Mucosa of stomach (tissue), 1 donor: Measurements from ENCODE around the gene LENG1.
"Not testable (repeated sequence)": the region's sequence is repeated elsewhere in the genome, so short reads cannot be mapped to it uniquely, and the experiment has no call there.

Experiments
- H3K27me3 ChIP-seq: one replicate; pipeline ENCODE4 v1.7.0; 2013; ENCODE audit warnings: mild to moderate bottlenecking, low read length; ENCODE audit not compliant: control insufficient read depth, insufficient read depth
- H3K36me3 ChIP-seq: one replicate; pipeline ENCODE4 v1.7.0; 2013; ENCODE audit warnings: low read length; ENCODE audit not compliant: control insufficient read depth, insufficient read depth
- H3K4me1 ChIP-seq: one replicate; pipeline ENCODE4 v1.7.0; 2013; ENCODE audit warnings: mild to moderate bottlenecking, low read length; ENCODE audit not compliant: control insufficient read depth, insufficient read depth
- H3K4me3 ChIP-seq: one replicate; pipeline ENCODE4 v1.7.0; 2013; ENCODE audit warnings: low read length
- H3K9ac ChIP-seq: one replicate; pipeline ENCODE4 v1.7.0; 2013; ENCODE audit warnings: mild to moderate bottlenecking, low read length, moderate library complexity
- H3K9me3 ChIP-seq: one replicate; pipeline ENCODE4 v1.7.0; 2013; ENCODE audit warnings: mild to moderate bottlenecking, low read length, moderate library complexity; ENCODE audit not compliant: control insufficient read depth
- donor health status: Pancreatic carcinoma.

The LENG1 gene

DNA sequence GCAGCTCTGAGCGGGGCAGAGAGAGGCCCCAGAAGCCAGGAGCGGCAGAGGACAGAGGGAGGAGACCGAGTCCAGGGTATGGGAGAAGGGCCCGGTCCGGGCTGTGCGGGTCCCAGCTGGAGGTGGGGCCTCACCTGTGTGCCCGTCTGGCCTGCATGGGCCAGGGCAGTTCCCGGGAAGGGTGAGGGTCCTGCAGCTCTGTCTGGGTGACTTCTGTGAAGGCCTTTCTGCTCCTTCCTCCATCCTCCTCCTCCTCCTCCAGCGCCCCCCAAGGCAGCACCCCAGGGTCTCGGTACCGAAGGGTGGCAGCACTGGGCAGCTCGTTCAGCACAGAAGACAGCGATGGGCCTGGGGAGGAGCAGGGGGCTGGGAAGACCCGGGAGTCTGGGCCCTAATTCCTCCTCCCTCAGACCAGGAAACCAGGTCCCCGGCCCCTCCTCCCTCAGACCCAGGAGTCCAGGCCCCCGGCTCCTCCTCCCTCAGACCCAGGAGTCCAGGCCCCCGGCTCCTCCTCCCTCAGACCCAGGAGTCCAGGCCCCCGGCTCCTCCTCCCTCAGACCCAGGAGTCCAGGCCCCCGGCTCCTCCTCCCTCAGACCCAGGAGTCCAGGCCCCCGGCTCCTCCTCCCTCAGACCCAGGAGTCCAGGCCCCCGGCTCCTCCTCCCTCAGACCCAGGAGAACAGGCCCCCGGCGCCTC is 12.4 kb upstream of the LENG1 start:
- H3K9ac ChIP-seq: peak overlapping the region; percentile 85

DNA sequence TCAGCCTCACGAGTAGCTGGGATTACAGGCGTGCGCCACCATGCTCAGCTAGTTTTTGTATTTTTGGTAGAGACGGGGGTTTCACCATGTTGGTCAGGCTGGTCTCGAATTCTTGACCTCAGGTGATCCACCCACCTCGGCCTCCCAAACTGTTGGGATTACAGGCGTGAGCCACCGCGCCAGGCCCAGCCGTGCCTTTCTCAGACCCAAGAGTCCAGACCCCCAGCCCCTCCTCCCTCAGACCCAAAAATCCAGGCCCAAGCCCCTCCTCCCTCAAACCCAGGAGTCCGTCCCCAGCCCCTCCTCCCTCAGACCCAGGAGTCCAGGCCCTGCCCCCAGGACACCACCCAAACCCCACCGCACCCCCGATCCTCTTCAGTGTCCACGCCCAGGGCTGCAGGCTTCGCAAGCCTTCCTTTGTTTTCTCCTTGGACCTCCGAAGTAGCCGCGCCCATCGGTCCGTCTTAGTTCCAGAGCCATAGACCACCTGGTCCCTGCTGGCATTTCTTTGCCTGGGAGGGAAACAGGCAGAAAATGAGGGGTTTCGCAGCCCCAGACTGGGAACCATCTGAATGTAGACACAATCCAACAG is 9.7 kb upstream of the LENG1 start:
- Histone ChIP-seq H3K27me3 (no peaks in the 10 kb centered on the region), H3K4me1 (peaks cover 20% of the 10 kb centered on the region), H3K36me3 (no peaks in the 10 kb centered on the region), H3K9ac (no peak overlapping the region), H3K9me3 (no peaks in the 10 kb centered on the region), H3K4me3 (no peak overlapping the region)

More for the DNA sequence above, 12.4 kb upstream of the LENG1 start:
- not testable (repeated sequence) for H3K36me3 ChIP-seq, H3K4me3 ChIP-seq, H3K9me3 ChIP-seq, H3K27me3 ChIP-seq
- H3K4me1 ChIP-seq: peaks cover 10% of the 10 kb centered on the region

DNA sequence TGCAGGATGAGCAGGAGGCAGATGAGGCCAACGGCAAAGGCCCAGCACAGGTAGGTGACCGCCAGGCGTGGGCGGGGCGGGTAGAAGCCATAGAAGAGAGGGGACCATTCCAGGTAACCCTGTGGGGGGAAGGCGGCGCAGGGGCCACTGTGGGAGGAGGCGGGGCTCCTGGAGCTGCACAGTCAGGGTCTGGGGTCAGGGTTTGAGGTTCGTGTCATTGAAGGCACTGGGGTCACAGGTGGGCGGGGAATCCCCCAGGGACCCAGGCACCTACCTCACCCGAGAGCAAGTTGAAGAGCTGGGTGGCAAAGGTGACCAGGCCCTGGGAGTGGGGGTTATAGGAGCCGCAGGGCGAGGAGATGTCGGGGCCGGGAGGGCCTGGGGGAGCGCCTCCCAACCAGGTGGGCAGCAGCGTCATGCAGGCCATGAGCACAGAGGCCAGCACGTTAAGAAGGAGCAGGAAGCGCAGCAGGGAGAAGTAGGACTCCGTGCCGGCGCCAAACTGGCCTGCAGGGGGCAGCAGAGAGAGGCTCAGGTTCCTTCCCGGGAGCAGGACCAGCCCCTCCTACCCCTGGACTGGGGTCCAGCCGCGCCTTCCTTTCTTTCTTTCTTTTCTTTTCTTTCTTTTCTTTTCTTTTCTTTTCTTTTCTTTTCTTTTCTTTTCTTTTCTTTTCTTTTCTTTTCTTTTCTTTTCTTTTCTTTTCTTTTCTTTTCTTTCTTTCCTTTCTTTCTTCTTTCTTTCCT is 8.8 kb upstream of the LENG1 start:
- no peak overlapping the region for H3K4me3 ChIP-seq
- H3K4me1 ChIP-seq: peaks cover 19% of the 10 kb centered on the region
- H3K9ac ChIP-seq: no peak overlapping the region
- no peaks in the 10 kb centered on the region for H3K9me3 ChIP-seq
- H3K36me3 ChIP-seq: no peaks in the 10 kb centered on the region
- H3K27me3 ChIP-seq: no peaks in the 10 kb centered on the region

DNA sequence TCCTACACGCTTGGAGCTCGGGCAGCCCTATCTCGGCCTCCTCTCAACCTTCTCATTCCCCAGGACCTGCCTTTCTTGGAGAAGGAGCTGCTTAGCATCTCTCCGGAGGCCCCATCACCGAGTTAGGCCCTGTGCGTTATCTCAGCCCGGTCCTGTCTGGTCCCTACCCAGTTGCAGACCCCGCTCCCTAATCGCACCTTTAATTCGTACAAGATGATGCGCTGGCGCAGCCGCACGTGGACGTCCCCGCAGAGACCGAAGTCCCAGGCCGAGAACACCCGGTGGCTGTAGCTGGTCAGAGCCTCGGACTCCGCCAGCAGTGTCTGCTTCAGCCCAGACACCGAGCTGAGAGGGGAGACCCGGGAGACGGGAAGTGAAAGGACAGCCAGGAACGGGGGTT is 5.7 kb upstream of the LENG1 start:
- no peaks in the 10 kb centered on the region for H3K9me3 ChIP-seq
- no peaks in the 10 kb centered on the region for H3K36me3 ChIP-seq
- H3K27me3 ChIP-seq: no peaks in the 10 kb centered on the region
- H3K9ac ChIP-seq: no peak overlapping the region
- no peak overlapping the region for H3K4me3 ChIP-seq
- peaks cover 37% of the 10 kb centered on the region for H3K4me1 ChIP-seq

DNA sequence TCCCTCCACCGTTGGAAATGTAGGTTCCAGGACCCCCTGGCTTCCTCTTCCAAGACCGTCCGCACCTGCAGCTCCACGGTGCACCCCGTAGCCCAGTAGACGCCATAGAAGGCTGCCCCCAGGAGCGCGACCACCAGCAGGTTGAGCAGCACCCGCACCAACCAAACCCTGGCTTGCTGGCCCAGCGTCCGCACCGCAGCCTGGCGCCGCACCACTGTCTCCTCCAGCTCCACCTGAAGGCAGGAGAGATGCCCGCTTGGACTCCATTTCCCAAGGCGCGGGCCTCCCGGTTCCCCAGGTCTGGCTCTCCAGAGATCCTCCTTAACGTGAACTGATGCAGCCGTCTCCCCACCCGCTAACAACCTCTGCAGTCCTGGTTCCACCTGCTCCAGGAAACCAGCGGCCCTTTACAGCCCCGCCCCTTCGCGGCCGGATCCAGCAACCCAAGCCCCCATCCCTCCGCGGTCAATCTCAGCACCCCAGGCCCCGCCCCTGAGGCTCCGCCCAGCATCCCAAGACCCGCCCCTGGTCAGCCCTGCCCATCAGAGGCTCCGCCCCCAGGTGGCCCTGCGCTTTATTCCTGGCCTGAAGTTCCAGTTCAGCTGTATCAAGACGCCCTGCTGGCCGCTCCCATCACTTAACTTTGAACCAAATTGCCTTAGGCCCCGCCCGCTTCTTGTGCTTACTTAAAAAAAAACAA is 5.0 kb upstream of the LENG1 start:
- no peak overlapping the region for H3K4me3 ChIP-seq
- peaks cover 39% of the 10 kb centered on the region for H3K4me1 ChIP-seq
- no peak overlapping the region for H3K9ac ChIP-seq
- H3K27me3 ChIP-seq: no peaks in the 10 kb centered on the region
- H3K36me3 ChIP-seq: no peaks in the 10 kb centered on the region
- H3K9me3 ChIP-seq: no peaks in the 10 kb centered on the region

DNA sequence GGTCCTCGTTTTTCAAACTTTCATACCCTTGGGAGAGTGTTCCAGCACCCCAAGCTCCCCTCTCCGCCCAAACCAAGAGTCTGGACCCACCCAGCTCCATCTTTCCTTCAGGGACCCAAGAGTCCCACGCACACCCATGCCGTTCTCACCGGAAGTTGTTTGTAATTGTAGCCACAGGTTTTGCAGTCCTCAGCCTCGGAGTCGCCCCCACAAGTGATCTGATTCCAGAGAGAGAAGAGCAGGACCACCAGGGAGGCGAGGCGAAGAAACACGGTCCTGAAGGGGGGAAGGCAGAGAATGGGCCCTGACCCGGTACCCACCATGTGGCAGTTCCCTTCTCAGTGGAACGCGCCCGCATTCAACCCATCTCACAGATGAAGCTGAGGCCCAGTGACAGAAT is 3.4 kb upstream of the LENG1 start:
- no peaks in the 10 kb centered on the region for H3K9me3 ChIP-seq
- peaks cover 45% of the 10 kb centered on the region for H3K4me1 ChIP-seq
- H3K4me3 ChIP-seq: no peak overlapping the region
- H3K9ac ChIP-seq: no peak overlapping the region
- no peaks in the 10 kb centered on the region for H3K27me3 ChIP-seq
- peaks cover 8% of the 10 kb centered on the region for H3K36me3 ChIP-seq

DNA sequence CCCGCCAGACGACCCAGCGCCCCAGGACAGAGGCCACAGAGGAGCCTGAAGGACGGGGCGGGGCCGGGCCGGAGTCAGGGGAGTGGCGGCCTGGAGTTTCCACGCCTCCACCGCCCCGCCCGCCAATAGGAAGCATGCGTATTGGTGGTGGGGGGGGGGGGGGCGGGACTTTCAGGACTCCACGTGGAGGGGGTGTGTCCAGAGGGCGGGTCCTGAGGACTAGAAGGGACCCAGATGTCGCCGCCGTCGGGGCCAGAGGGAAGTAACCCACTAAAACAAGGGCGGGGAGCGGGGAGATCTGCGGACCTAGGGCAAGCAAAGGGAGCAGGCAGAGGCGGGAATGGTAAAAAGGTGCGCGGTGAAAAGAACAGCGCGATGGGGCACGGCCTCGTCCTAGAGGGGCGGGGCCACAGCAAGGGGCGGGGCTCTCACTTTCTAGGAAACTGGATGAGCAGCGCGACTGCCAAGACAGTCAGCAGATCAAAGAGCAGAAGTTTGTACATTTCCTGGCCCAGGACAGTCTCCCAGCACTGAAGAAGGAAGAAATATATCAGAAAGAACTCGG is 2.8 kb upstream of the LENG1 start:
- Histone ChIP-seq H3K36me3 (peaks cover 9% of the 10 kb centered on the region), H3K27me3 (no peaks in the 10 kb centered on the region), H3K4me3 (no peak overlapping the region), H3K9ac (no peak overlapping the region), H3K4me1 (peaks cover 48% of the 10 kb centered on the region), H3K9me3 (no peaks in the 10 kb centered on the region)

DNA sequence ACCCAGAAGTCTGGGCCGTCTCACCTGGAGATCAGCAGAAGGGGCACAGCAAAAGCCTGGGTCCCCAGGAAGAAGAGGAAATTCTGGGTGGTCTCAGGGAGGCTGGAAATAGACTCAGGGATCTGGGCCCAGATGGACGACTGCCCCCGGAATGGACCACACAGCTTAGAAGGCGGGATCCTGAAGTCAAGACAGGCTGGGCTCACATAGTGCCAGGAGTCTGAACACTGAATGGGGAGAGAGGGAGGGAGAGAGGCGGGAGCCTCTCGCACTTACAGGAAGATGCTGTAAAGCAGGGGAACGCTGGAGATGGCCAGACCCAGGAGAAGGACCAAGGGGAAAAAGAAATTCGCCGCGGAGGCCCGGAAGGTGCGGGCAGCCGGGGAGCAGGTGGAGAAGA is 1.3 kb upstream of the LENG1 start:
- no peak overlapping the region for H3K4me3 ChIP-seq
- no peaks in the 10 kb centered on the region for H3K27me3 ChIP-seq
- H3K36me3 ChIP-seq: peaks cover 17% of the 10 kb centered on the region
- peak overlapping the region; percentile 64 for H3K9ac ChIP-seq
- no peaks in the 10 kb centered on the region for H3K9me3 ChIP-seq
- peaks cover 48% of the 10 kb centered on the region for H3K4me1 ChIP-seq

DNA sequence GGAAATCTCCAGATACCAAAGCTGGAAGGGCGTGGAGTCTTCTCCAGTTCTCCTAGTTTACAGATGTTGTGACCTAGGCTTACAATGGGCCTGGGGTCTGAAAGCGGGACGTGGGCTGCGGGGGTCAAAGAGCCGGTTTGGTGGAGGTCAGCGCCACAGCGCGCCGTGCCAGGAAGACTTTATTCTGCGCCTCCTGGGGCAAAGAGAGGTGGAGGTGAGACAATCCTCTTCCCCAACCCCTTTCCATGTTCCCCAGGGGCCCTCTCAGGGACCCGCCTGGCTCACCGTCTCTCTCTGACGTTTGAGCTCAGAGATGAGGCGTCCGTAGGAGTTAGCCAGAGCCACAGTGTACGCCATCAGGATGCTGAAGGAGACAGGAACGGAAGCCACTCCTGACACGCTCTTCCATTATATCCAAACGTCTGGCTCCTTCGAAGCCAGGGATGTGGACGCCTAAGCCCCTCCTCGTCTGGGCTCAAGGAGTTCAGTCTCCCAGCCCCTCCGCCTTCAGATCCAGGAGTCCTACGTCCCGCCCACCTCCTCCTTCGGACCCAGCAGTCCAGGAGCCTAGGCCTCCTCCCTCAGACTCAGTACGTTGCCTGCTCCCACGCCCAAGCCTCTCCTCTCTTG is 776 bp upstream of the LENG1 start:
- Histone ChIP-seq H3K4me1 (peaks cover 48% of the 10 kb centered on the region), H3K27me3 (no peaks in the 10 kb centered on the region), H3K9ac (peak overlapping the region; percentile 64), H3K4me3 (peak overlapping the region; percentile 20), H3K9me3 (no peaks in the 10 kb centered on the region), H3K36me3 (peaks cover 19% of the 10 kb centered on the region)

DNA sequence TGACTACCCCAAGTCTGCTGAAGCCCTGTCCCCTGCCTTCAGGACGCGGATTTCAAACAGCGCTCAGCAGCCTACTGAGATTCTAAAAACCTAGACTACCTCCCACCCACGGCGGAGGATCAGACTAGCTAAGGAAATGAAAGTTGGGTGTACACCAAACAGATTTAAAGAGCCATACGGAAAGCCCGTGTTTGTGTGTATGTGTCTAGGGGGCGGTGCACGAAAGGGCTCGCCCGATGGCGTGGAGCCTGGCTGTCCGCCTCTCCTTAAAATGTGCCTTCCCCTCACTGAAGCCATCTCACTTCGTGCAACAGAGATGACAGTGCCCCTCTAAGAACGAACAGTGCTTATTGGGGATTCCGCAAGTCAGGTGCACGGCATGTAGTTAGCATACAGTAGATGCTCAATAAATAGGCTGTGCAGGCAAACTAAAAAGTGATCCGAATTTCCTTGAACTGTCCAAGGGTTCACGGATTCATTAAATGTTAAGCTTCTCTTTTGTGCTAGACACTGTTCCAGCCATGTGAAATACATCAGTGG is 639 bp downstream of the LENG1 start:
- peak overlapping the region; percentile 76 for H3K9ac ChIP-seq
- no peaks in the 10 kb centered on the region for H3K27me3 ChIP-seq
- H3K9me3 ChIP-seq: no peaks in the 10 kb centered on the region
- H3K4me3 ChIP-seq: peak overlapping the region; percentile 80
- peaks cover 35% of the 10 kb centered on the region for H3K4me1 ChIP-seq
- peaks cover 22% of the 10 kb centered on the region for H3K36me3 ChIP-seq

DNA sequence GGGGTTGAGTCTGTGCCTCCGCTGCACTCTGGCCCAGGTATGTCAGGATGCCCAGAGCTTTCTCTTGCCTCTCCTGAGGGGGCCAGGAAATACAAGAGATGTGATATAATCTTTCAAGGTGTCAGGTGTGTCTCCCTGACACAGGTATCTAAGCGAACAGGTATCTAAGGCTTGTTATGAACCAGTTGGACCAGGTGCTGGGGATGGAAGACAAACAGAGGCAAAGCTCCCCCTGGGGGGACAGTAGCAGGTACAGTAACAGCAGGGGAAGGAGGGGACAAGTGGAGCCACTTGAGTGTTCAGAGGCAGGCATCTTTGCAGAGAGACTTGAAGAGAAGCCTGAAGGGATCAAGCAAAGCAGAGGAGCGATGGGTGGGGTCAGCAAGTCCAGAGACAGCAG is 2.6 kb downstream of the LENG1 start:
- Histone ChIP-seq H3K36me3 (peaks cover 33% of the 10 kb centered on the region), H3K9ac (no peak overlapping the region), H3K4me3 (no peak overlapping the region), H3K4me1 (peaks cover 28% of the 10 kb centered on the region), H3K27me3 (no peaks in the 10 kb centered on the region), H3K9me3 (no peaks in the 10 kb centered on the region)
